Stimulated activated CD4-positive, alpha-beta T cell treated with anti-CD3 and anti-CD28 coated beads, TNF-alpha, amount 100 ng/mL, for 24 hours (primary cell): ENCODE data around the gene USP7.
"Not testable (repeated sequence)": the region's sequence is repeated elsewhere in the genome, so short reads cannot be mapped to it uniquely, and the experiment has no call there.

Source experiments
- DNase-seq, 3 experiments: peaks; one replicate each; pipeline ENCODE4 v3.0.0-alpha.2; 2020; ENCODE audit warnings: low read depth in 3 of 3

USP7 gene

DNA sequence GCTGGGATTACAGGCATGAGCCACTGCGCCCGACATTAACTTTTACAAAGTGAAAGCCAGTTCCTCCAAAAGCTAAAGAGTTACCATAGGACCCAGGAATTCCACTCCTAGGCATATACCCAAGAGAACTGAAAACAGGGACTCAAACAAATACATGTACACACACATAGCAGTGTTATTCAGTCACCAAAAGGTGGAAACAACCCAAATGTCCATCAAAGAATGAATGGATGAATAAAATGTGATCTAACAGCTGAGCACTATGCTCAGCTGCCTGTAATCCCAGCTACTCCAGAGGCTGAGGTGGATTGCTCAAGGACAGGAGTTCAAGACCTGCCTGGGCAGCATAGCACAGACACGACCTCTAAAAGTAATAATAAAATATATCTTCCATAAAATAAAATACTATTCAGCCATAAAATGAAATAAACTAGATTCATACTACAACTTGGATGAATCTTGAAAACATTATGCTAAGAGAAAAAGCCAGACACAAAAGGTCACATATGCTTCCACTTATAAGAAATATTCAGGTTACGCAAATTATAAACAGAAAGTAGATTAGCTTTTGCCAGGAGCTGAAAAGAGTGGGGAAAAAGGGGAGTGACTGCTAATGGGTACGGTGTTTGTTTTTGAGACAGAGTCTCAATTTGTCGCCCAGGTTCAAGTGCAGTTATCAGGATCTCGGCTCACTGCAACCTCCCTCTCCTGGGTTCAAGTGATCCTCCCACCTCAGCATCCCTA is 9.3 kb upstream of the USP7 start:
- no peak for DNase-seq

DNA sequence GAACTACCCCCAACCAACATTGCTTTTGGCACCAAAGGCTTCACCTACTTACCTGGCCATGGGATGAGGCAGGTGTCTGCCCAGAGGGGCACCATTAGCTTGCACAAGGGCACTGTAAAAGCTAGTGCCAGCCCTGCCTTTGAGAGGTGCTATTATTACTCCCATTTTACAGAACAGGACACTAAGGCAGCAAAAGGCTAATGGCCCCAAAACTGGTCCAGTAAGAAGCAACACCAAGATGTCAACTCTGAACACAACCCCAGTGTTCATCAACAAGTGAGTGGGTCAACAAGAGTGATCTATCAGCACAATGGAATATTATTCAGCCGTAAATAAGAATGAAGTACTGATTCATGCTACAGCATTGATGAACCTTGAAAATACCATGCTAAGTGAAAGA is 7.7 kb upstream of the USP7 start:
- DNase-seq = no peak

DNA sequence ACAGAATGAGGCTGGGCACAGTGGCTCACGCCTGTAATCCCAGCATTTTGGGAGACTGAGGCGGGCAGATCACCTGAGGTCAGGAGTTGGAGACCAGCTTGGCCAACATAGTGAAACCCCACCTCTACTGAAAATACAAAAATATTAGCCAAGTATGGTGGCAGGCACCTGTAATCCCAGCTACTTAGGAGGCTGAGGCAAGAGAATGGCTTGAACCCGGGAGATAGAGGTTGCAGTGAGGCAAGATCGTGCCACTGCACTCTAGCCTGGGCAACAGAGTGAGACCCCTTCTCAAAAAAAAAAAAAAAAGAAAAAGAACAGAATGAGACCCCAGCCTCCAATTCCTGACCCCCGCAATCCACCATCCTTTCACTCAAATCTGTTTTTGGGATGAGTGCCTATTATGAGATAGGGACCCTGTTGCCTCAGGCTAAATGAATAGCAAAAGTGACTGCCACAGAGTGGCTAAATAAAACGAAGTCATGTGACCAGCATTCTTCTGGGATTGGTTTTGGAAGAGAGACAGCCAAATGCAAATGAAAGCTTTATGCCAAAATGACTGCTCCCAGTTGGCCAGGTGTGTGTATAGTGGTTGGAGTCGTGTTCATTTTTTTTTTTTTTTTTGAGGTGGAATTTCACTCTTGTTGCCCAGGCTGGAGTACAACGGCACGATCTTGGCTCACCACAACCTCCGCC is 5.6 kb upstream of the USP7 start:
- not testable (repeated sequence) for DNase-seq

DNA sequence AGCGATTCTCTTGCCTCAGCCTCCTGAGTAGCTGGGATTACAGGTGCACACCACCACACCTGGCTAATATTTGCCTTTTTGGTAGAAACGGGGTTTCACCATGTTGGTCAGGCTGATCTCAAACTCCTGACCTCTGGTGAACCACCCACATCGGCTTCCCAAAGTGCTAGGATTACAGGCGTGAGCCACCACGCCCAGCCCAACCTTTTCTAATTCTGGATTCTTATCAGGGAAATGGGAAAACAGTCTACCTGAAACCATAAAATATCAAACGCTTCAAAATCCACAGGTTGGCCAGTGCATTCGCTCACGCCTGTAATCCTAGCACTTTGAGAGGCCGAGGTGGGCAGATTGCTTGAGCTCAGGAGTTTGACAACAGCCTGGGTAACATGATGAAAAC is 4.3 kb upstream of the USP7 start:
- DNase-seq = not testable (repeated sequence)

DNA sequence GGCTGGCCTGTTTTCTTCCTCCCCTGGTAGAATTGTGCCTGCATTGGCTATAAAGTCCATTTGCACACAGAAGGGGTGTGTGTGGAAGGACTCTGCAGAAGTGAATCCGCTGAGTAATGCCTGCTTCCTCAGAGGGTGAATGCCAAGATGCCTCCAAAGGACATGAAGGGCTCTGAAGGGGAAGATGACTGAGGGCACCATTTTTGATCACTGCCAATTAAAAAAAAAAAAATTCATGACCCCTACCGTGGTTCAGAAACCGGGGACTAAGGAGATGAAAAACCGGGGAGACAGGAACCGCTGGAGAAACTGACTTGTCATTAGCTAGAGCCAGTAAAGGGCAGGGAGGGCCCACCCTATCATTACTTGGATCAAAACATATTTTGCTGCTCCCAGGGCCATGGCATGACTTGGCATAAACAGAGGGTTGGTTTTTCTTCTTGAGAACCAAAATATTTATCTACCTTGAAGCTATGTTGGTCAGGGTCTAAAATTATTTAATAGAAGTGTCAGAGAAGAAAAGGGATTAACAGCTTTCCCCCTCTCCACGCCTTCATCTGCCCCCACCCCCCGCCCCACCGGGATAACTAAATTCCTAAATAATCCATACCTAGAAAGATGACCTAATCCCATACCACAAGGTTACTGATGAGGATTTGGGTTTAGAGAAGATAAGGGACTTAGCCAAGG is 3.6 kb upstream of the USP7 start:
- DNase-seq = no peak

DNA sequence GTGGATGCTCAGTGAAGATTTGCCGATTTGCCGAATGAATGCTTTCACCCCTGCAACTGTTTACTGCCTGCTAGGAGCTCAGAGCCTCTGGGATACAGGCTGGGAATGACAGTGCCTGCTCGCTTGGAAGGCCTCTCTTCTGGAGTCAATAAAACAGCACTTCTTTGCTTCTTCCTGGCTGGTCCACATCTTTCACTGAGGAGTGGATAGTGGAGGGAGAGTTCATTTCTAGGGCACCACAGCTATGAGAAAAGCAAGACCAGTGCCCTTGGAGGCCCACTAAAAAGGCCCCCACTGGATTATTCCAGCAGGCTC is 3.1 kb upstream of the USP7 start:
- DNase-seq = no peak

DNA sequence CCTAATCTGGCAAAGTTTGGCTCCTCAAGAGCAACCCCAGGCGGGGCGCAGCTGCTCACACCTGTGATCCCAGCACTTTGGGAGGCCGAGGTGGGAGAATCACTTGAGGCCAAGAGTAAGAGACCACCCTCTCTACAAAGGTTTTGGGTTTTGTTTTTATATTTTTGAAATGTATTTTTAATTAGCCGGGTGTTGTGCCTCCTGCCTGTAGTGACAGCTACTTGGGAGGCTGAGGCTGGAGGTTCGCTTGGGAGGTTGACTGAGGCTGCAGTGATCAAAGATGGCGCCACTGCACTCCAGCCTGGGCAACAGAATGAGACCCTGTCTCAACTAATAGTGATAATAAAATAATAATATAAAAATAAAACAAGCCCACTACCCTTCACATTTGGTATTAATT is 756 bp upstream of the USP7 start:
- no peak for DNase-seq

DNA sequence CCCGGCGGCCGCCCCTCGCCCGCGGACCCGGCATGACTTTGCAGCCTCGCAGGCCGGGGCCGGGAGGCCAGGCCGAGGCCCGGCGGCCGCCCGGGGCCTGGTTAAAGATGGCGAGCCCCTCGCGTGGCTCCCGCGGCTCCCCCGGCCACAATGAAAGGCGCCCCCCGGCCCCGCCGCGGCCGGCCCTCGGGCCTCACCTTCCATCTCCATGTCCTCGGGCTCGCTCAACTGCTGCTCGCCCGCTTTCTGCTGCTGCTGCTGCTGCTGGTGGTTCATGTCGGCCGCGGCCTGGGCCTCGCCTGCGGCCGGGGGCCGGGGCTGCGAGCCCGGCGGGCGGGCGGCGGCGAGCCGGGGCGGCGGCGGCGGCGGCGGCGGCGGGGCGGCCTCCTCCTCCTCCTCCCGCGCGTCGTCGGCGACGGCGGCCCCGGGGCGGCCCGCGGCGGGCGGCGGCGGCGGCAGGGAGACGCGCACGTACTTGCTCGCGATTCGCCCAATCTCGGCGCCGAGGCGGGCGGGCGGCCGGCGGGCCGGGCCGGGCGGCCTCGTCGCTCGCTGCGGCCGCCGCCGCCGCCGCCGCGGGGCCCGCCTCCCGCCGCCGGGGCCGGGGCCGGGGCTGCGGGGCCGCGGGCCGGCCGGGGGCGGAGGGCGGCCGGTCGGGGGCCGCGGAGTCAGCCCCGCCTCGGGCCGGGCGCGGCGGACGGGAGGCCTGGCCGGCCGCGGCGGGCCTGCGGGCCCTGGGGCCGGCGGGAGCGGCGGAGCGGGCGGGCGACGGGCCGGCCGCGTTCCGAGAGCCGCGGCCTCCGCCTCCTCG is 491 bp downstream of the USP7 start:
- no peak for DNase-seq

DNA sequence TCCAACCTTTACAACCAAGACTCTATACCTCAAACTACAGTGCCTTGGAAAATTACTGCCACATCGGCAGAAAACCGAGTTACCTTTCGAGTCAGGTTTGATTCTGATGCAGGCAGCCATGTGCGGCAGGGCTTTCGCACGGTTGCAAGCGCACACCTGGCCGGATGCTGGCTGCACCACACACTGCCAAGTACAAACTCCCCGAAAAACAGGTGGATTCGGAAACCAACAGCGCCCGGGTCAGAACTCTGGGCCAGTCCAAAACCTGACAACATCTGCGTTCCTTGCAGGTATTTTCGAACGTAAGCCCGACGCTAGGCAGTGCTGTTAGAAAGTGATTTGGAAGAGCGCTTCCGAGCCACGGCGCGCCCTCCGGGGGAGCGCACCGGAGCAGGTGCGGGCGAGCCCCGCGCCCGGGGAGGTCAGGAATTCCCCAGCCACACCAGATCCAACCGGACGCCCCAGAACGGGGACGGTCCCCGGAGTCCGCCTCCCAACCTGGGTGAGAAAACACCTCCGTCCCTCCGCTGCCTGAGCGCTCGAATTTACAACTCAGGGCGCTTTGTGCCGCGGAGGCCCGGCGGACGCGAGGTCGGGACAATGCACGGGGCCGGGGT is 1.2 kb downstream of the USP7 start:
- DNase-seq = peak in 1 of 3 experiments; percentile 40

DNA sequence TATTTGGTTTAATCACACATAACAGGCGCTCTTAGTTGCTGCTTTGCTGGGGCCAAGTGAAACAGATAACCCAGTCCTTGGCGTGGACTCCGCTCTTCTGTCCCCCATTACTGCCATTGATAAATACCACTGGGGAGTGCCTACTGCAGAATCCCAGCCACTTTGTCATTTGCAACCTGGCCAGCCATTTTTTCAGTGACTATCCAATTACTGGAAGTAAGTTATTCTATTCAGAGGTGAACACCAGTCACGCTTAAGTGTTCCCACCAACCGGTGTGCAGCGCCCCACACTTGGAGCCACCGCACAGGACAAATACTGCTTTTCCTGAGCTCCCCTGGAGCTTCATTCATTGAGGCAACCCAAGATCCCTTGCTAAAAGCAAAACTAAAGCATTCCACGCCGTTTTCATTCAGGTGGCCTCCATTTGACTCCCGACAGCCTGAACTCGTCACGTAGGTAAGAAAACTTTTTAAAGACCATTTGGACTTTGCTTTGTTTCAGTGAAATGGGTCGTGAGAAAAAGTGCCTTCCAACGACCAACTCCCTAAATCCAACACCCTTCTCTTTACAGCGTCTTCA is 1.8 kb downstream of the USP7 start:
- DNase-seq = no peak

DNA sequence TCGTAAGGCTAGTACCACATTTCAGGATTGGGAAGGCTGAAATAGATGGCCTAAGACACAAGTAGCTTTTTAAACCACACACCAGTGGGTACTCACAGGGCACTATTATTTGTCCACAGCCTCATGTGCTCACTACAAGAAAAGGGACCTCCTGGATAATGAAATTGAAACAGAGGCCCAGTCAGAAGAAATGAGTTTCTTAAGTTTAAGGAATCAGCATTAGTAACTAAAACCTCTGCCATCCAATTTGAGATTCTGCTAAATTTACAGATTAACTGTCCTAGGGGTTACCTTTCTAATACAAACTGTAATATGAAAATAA is 3.0 kb downstream of the USP7 start:
- no peak for DNase-seq

DNA sequence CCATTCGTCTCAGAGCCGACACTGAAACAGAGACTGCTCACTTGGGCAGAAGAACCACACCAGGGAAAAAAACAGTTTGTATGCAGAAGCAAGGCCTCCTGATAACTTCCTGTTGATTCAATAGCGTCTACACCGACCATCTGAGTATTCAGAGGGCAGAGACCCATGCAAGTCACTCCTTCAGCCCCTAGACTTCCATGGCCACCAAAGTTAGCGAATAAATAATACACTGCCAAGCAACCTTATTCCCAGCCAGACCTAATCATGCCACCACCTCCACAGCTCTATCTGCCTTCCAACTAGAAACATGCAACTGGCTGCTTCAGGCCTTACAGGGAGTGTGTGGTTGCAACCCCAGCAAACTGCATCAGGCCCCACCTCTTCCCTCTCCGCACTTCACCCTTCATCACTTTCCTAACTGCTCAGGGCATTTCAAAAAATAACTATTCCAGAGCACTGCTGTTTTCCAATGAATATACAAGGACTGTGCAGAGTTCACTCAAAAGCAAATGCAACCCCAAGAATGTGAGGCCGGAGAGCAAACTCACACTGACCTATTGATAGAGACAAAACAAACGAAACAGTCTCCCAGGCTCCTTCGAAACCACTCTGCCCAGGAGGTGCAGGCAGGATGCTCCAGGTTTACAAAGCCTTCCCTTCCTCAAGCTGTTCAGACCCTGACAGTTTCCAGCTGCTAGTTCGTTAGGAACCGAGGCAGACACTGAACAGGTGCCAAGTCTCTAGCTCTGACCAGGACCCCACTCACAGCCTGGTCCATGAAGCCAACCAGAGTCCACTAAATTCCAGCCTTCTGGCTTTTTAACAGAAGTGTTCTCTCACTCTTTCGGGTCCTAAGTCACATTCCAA is 3.6 kb downstream of the USP7 start:
- DNase-seq = no peak

DNA sequence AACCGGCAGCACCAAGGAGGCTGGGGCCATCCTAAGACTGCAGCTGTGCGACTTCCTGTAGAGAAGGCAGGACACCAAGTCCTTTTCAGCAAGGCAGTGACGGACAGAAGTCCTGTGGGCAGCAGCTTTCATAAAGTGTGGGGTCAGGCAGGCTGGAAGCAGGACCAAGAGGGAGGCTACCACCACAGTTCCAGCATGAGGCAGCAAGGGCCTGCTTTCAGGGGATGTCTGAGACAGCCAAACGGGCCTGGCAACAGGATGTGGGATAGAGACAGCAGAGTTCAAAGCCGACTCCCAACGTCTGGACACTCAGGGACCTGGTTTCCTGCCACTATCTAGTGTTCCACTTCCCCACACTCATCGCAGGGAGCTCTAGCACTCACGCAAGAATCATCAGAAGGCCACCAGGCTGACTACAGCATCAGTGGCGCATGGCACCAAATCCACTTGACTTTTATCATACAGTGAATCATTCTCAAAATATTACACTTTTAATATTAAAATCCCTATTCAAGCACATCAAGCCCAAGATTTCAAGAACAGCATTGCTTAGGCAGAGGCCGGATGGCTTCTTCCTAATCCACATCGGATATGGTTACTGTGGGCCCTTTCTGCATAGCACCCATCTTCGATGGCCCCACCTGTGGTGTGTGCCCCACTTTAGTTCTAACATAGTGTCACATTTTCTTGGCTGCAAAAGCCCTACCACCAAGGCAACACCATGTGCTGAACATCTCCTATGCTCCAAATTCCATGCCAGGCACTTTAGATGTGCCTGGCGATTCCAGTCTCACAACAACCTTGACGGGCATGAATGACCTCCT is 5.2 kb downstream of the USP7 start:
- peak in 1 of 3 experiments; percentile 27 for DNase-seq

DNA sequence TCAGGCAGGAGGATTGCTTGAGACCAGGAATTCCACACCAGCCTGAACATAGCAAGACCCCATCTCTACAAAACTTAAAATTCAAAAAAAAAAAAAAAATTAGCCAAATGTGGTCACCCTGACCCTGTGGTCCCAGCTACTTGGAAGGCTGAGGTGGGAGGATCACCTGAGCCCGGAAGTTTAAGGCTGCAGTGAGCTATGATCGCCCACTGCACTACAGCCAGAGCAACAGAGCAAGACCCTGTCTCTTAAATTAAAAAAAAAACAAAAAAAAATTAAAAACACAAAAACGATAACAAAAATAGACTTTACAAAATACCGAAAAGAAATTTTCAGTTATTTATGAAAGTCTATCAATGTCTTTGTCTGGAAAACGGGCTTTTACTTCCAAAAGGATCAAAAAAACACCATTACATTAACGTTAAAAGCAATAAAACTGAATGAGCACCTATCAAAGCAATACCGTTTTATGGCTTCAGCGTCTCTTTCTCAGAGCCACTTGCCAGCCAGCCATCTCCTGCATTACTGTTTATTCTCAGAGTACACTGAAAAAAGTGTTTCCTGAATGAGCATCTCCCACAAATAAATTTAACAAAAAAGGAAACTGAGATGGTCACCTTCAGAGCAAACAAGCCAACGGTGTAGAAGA is 6.1 kb downstream of the USP7 start:
- no peak for DNase-seq

DNA sequence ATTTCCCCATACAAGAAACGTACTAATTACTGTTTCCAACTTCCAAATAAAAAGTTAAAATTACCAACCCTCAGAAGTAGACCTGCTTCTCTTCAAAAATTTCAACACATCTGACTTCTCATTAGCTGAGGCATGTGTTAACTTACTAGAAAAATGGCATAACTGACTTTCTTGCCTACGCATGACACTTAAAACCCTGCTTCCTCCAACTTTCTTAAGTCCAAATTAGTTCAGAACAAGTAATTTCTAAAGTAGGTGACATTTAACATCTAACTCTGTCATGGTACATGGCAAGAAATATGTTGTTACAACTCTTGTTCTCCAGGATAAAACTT is 6.7 kb downstream of the USP7 start:
- no peak for DNase-seq

DNA sequence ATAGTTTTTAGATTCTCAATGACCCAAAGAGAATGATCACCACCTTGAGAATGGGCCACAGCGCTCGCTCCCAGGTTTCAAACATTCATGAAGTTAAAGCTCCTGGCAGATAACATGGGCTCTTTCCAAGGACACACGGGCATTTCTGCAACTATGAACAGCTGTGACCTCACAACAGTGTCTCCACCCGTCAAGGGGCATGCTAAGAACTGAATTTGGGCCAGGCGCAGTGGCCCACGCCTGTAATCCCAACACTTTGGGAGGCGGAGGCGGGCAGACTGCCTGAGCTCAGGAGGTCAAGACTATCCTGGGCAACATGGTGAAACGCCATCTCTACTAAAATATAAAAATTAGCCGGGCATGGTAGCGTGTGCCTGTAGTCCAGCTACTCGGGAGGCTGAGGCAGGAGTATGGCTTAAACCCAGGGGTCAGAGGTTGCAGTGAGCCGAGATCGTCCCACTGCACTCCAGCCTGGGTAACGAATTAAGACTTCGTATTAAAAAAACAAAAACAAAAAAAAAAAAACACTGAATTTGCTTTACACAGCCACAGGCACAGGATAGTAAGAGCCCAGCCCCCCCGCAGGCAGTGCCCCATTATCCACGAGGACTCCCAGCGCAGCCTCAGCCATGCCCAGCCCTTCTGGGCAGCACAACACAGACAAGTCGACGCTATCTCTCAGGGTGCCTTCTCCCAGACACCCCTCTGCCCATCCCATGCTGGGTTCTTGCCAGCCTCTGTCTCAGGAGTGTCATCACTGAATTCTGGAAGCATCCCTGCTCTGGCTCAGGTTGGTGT is 7.2 kb downstream of the USP7 start:
- DNase-seq = no peak

DNA sequence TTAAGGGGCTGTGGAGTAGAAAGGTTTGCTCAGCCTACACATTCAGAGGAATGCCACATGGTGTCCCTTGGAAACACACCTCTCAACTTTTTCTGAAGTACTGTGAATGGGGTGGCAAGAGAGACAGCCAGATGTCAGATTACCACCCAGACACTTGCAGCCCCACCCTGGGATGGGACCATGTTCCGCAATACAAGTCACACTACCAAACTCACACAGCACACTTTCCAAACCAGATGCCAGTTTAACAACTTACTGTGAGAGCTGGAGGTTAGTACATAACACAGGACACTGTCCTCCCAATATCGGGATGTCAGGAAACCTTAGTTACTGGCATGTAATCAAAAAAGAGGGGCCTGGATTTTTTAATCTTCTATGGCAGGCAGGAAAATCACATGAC is 7.9 kb downstream of the USP7 start:
- DNase-seq = no peak

DNA sequence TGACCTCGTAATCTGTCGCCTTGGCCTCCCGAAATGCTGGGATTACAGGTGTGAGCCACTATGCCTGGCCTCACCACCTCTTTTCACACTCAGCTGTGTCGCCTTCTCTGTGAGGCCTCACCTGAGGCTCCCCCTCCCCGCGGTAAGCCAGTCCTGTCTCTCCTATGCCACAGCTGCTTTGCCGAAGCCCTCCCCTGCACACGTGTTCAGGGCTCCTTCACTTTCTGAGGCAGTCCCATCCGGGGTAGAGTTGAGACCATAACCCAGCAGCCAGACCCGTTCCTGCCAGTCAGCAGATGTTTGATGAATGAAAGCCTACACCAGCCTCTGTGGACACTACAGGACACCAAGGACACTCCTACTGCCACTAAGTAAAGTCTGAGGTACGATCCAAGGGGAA is 10.6 kb downstream of the USP7 start:
- no peak for DNase-seq
